ENCODE data around the gene RSPH3.
"Not testable (repeated sequence)": the region's sequence is repeated elsewhere in the genome, so short reads cannot be mapped to it uniquely, and the experiment has no call there.

Gene RSPH3

DNA sequence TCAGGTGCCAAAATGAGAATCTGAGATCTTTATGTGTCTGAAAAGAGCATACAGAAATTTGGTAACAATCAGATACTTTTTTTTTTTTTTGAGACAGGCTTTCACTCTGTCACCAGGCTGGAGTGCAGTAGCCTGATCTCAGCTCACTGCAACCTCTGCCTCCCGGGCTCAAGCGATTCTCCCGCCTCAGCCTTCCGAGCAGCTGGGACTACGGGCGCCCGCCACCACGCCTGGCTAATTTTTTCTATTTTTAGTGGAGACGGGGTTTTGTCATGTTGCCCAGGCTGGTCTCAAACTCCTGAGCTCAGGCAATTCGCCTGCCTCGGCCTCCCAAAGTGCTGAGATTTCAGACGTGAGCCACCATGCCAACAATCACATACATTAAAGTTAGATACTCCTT is 38.3 kb upstream of the RSPH3 start:
- H3K4me3 ChIP-seq (ENCODE audit: low read length); H3K4me1 ChIP-seq (ENCODE audit: control insufficient read depth, insufficient read depth, low read length); H3K27ac ChIP-seq (ENCODE audit: low read depth, low read length); H3K36me3 ChIP-seq (ENCODE audit: control insufficient read depth, insufficient read depth, low read length); H3K27me3 ChIP-seq (ENCODE audit: control insufficient read depth, insufficient read depth, low read length); H3K9ac ChIP-seq (ENCODE audit: low read length): not testable (repeated sequence)

DNA sequence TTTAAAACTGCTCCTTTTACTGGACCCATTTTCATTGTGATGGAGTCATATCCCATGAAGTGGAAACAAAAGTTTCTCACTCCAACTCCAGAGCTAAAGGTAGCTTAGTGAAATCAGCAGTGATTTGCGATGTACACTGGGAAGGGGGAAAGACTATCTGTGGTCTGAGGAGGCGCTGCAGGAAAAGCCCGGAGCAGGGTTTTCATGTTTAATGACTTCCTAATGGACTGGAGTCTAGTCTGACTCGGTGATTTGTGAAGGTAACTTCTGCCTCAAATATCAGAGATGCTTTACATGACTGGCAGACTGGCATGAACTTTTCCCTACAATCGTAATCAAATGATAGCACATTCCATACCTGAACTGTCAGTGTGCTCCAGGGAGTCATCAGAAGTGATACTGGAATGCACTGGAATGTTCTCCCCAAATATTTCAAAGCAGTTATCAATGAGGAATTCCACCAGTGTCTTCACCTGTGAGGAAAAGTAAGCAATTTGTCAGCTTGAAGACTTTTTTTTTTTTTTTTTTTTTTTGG is 37.8 kb upstream of the RSPH3 start:
- Histone ChIP-seq H3K9ac (ENCODE audit: low read length) (no peak overlapping the region), H3K36me3 (ENCODE audit: control insufficient read depth, insufficient read depth, low read length) (peaks cover 5% of the 10 kb centered on the region), H3K4me3 (ENCODE audit: low read length) (no peak overlapping the region), H3K4me1 (ENCODE audit: control insufficient read depth, insufficient read depth, low read length) (no peaks in the 10 kb centered on the region), H3K27me3 (ENCODE audit: control insufficient read depth, insufficient read depth, low read length) (no peaks in the 10 kb centered on the region), H3K27ac (ENCODE audit: low read depth, low read length) (no peak overlapping the region)

DNA sequence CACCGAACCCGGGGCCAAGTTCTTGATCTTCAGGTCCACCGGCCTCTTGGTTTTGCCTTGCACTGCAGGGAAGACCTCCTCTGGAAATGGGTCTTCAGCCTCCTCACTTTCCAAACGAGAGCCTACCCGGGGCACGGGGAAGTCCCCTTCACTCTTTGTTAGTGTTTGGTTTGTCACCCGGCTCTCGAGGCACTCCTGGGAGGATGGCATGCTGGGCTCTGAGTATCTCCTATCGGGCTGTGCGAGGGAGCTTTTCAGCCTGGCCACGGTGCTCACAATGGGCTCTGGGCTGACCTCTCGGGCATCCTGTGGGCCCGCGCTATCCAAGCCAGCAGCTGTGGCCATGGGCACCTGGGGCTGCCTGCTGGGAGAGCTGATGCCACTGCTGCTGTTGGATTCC is 36.7 kb upstream of the RSPH3 start:
- H3K9ac ChIP-seq (ENCODE audit: low read length), result no peak overlapping the region
- H3K27ac ChIP-seq (ENCODE audit: low read depth, low read length), result no peak overlapping the region
- H3K4me3 ChIP-seq (ENCODE audit: low read length), result no peak overlapping the region
- H3K27me3 ChIP-seq (ENCODE audit: control insufficient read depth, insufficient read depth, low read length), result no peaks in the 10 kb centered on the region
- H3K4me1 ChIP-seq (ENCODE audit: control insufficient read depth, insufficient read depth, low read length), result no peaks in the 10 kb centered on the region
- peaks cover 5% of the 10 kb centered on the region for H3K36me3 ChIP-seq (ENCODE audit: control insufficient read depth, insufficient read depth, low read length)

DNA sequence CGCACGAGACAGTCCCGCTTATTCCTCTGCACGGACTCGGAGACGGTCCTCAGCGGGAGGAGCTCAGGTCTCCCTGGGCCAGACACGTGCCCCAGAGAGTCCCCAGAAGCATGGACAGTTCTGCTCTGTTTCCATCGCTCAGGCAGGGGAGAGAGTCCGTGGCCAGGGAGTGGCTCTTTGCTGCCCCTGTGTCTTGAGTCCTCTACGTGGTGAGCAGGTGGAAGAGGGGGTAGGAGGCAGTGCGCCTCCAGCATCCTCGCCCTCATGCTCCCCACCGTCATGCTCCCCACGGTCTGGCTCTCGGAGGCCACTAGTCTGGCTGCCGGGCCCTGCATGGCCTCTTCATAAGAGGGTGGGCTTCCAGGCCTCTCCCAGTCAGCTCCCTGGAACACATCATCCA is 35.9 kb upstream of the RSPH3 start:
- peaks cover 5% of the 10 kb centered on the region for H3K36me3 ChIP-seq (ENCODE audit: control insufficient read depth, insufficient read depth, low read length)
- no peaks in the 10 kb centered on the region for H3K27me3 ChIP-seq (ENCODE audit: control insufficient read depth, insufficient read depth, low read length)
- H3K4me1 ChIP-seq (ENCODE audit: control insufficient read depth, insufficient read depth, low read length), result no peaks in the 10 kb centered on the region

DNA sequence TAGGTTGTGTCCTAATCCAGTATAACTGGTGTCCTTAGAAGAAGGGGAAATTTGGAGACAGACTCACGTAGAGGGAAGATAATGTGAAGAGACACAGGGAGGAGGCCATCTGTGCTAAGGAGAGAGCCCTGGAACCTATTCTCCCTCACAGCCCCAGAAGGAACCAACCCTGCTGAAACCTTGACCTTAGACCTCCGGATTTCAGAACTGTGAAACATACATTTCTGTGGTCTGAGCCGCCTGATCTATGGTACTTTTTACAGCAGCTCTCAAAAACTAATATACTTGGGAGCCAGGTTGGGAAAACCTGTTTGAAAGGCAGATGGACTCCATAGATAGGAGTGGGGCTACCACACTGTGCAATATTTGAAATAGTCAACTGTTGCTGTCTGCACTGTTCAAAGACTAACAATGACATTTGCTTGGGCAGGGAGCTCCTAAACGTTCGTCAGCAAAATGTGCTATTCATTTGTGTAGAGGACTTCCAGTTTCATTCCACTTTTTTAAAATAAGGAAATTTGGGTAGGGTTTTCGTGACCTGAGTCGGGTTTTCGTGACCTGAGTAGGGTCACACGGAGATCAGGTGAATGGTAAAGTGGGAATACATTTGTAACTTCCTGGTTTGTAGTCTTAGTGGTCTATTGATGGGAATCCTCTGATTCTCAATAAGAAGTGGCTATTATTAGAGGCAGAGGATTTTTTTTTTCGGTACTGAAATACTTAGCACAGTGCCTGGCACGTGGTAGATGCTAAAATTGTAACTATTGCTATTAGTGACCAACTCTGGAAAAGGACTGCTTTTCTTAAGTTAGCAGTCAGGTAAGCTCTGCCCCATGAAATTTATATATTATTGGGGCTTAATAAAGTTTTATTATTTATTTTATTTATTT is 33.4 kb upstream of the RSPH3 start:
- no peak overlapping the region for H3K9ac ChIP-seq (ENCODE audit: low read length)

More for the DNA sequence above, 35.9 kb upstream of the RSPH3 start:
- H3K27ac ChIP-seq (ENCODE audit: low read depth, low read length), result no peak overlapping the region
- no peak overlapping the region for H3K9ac ChIP-seq (ENCODE audit: low read length)
- H3K4me3 ChIP-seq (ENCODE audit: low read length), result no peak overlapping the region

DNA sequence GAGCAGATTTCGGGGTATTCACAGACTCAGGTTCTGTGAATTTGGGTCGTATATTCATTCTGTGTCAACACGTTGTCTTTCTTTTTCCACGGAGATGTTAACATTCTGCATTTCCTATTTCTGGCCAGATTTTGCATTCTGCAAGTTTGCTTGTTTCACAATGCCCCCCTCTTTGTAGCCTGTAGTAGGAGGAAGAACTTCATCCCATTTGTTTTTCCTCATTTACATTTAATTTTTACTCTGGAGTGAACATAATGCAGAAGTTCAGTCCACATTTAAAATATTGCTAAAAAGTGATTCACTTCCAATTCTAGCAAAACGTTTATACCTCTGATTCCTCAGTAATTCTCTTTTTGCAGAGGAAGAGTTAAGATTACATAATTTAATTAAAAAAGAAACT is 31.8 kb upstream of the RSPH3 start:
- no peak overlapping the region for H3K27ac ChIP-seq (ENCODE audit: low read depth, low read length)
- no peak overlapping the region for H3K9ac ChIP-seq (ENCODE audit: low read length)
- H3K4me3 ChIP-seq (ENCODE audit: low read length), result no peak overlapping the region
- no peaks in the 10 kb centered on the region for H3K36me3 ChIP-seq (ENCODE audit: control insufficient read depth, insufficient read depth, low read length)
- no peaks in the 10 kb centered on the region for H3K4me1 ChIP-seq (ENCODE audit: control insufficient read depth, insufficient read depth, low read length)
- H3K27me3 ChIP-seq (ENCODE audit: control insufficient read depth, insufficient read depth, low read length), result no peaks in the 10 kb centered on the region

More for the DNA sequence above, 33.4 kb upstream of the RSPH3 start:
- H3K4me1 ChIP-seq (ENCODE audit: control insufficient read depth, insufficient read depth, low read length), result no peaks in the 10 kb centered on the region
- H3K27ac ChIP-seq (ENCODE audit: low read depth, low read length), result no peak overlapping the region
- no peaks in the 10 kb centered on the region for H3K27me3 ChIP-seq (ENCODE audit: control insufficient read depth, insufficient read depth, low read length)
- peaks cover 2% of the 10 kb centered on the region for H3K36me3 ChIP-seq (ENCODE audit: control insufficient read depth, insufficient read depth, low read length)
- H3K4me3 ChIP-seq (ENCODE audit: low read length), result no peak overlapping the region

DNA sequence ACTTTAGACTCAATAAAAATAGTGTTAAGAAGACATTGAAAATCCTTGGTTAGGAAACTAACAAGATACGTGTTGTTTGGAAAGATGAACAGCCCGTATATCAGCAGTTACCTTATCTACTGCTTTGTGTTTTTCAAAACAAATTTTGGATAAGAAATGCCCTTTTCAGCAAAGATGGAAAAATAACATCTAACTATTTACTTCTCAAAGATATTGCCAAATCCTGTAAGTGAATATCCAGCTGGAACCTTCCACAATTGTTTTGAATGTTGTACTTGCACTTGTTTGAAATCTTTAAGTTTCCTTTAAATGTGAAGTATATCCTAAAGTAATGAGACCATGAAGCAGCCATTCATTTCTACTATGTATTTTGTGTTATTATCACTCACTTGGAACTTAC is 30.2 kb upstream of the RSPH3 start:
- no peak overlapping the region for H3K4me3 ChIP-seq (ENCODE audit: low read length)
- H3K36me3 ChIP-seq (ENCODE audit: control insufficient read depth, insufficient read depth, low read length), result no peaks in the 10 kb centered on the region
- H3K27ac ChIP-seq (ENCODE audit: low read depth, low read length), result no peak overlapping the region
- no peak overlapping the region for H3K9ac ChIP-seq (ENCODE audit: low read length)
- H3K4me1 ChIP-seq (ENCODE audit: control insufficient read depth, insufficient read depth, low read length), result no peaks in the 10 kb centered on the region
- no peaks in the 10 kb centered on the region for H3K27me3 ChIP-seq (ENCODE audit: control insufficient read depth, insufficient read depth, low read length)

DNA sequence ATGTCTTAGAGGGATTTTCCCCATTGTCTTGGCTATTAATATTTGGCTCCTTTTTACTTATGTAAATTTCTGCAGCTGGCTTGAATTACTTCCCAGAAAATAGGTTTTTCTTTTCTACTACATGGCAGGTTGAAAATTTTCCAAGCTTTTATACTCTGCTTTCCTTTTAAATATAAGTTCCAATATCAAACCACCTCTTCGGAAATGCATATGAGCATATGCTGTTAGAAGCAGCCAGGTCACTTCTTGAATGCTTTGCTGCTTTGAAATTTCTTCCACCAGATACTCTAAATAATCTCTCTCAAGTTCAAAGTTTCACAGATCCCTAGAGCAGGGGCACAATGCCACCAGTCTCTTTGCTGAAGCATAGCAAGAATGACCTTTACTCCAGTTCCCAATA is 25.2 kb upstream of the RSPH3 start:
- H3K27ac ChIP-seq (ENCODE audit: low read depth, low read length); H3K27me3 ChIP-seq (ENCODE audit: control insufficient read depth, insufficient read depth, low read length); H3K4me3 ChIP-seq (ENCODE audit: low read length); H3K36me3 ChIP-seq (ENCODE audit: control insufficient read depth, insufficient read depth, low read length); H3K4me1 ChIP-seq (ENCODE audit: control insufficient read depth, insufficient read depth, low read length); H3K9ac ChIP-seq (ENCODE audit: low read length): not testable (repeated sequence)

DNA sequence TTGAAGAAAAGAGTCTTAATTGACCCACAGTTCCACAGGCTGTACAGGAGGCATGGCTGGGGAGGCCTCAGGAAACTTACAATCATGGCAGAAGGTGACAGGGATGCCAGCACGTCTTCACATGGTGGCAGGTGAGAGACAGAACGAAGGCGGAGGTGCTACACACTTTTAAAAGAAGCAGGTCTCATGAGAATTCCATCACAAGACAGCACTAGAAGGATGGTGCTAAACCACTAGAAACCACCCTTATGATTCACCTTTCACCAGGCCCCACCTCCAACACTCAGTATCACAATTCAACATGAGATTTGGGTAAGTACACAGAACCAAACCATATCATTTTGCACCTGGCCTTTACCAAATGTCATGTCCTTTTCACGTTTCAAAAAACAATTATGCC is 23.9 kb upstream of the RSPH3 start:
- no peak overlapping the region for H3K27ac ChIP-seq (ENCODE audit: low read depth, low read length)
- H3K4me3 ChIP-seq (ENCODE audit: low read length), result no peak overlapping the region
- no peaks in the 10 kb centered on the region for H3K4me1 ChIP-seq (ENCODE audit: control insufficient read depth, insufficient read depth, low read length)
- H3K36me3 ChIP-seq (ENCODE audit: control insufficient read depth, insufficient read depth, low read length), result no peaks in the 10 kb centered on the region
- H3K27me3 ChIP-seq (ENCODE audit: control insufficient read depth, insufficient read depth, low read length), result no peaks in the 10 kb centered on the region
- no peak overlapping the region for H3K9ac ChIP-seq (ENCODE audit: low read length)

DNA sequence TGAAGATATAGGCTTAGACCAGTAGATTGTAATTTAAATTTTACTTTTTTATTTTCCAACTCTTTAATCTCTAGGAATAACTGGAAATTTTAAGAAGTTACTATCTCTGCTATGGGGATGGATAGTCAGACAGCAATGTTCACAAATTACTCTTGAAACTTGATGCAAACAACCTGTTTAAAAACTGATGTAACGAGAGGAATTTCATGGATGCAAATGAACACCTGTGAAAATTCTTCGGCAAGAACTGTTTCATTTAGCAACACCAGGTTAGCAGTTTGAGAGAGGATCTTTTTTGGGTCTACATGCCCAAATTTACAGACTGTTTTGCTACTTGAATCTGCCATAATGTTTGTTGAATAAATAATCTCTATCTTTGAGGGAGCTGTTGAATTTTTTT is 20.0 kb upstream of the RSPH3 start:
- no peaks in the 10 kb centered on the region for H3K36me3 ChIP-seq (ENCODE audit: control insufficient read depth, insufficient read depth, low read length)
- H3K27me3 ChIP-seq (ENCODE audit: control insufficient read depth, insufficient read depth, low read length), result no peaks in the 10 kb centered on the region
- no peak overlapping the region for H3K27ac ChIP-seq (ENCODE audit: low read depth, low read length)
- H3K4me1 ChIP-seq (ENCODE audit: control insufficient read depth, insufficient read depth, low read length), result no peaks in the 10 kb centered on the region
- H3K4me3 ChIP-seq (ENCODE audit: low read length), result no peak overlapping the region
- no peak overlapping the region for H3K9ac ChIP-seq (ENCODE audit: low read length)

DNA sequence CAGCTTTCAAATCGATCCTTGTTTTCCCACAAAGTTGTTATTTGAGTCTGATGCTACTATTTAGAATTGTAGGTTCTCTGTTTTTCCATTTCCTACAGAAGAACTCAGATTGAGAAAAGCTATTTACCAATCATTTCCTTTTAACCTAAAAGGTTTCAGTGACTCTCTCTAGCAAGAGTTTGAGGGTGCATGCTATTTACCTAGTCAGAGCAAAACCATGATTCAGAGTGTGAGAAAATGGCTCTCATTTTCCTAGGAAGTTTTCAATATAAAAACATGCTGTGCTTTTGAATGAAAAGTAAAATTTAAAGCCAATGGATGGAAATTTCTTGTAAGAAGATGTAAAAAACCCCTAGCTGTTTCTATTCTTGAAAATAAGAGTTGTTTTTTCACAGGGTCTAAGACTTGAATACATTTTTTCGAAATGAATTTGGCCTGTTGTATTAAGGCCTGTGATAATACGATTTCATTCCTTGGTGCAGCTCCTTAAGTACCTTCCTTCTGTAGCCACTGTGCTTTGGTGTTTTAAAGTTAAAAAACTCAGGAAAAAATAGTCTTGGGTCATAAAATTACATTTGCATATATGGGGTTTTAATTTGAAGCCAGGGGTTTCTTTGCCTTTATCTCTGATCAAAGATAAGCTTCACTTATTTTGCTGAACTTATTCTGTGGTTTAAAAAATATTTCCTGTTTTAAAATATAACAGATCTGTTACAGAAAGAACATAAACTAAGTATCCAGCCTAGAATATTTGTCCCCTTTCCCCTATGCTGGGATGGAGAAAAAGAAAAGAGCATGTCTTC is 18.0 kb upstream of the RSPH3 start:
- Histone ChIP-seq H3K4me3 (ENCODE audit: low read length) (no peak overlapping the region), H3K4me1 (ENCODE audit: control insufficient read depth, insufficient read depth, low read length) (no peaks in the 10 kb centered on the region), H3K27ac (ENCODE audit: low read depth, low read length) (no peak overlapping the region), H3K36me3 (ENCODE audit: control insufficient read depth, insufficient read depth, low read length) (no peaks in the 10 kb centered on the region), H3K27me3 (ENCODE audit: control insufficient read depth, insufficient read depth, low read length) (no peaks in the 10 kb centered on the region), H3K9ac (ENCODE audit: low read length) (no peak overlapping the region)

DNA sequence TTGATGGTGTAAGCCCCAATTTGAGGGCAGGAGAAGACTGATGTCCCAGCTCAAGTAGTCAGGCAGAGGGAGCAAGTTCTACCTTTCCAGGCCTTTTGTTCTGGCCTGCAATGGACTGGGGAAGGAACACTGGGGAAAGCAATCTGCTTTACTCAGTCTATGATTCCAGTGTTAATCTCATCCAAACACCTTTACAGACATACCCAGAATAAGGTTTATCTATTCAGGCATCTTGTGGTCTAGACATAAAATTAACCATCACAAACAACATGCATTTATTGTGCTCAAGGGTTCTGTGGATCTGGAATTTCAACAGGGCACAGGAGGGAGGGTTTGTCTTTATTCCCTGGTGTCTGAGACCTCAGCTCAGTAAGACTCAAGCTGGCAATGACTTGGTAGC is 14.4 kb upstream of the RSPH3 start:
- no peaks in the 10 kb centered on the region for H3K36me3 ChIP-seq (ENCODE audit: control insufficient read depth, insufficient read depth, low read length)
- no peaks in the 10 kb centered on the region for H3K27me3 ChIP-seq (ENCODE audit: control insufficient read depth, insufficient read depth, low read length)
- H3K9ac ChIP-seq (ENCODE audit: low read length), result no peak overlapping the region
- H3K27ac ChIP-seq (ENCODE audit: low read depth, low read length), result no peak overlapping the region
- H3K4me3 ChIP-seq (ENCODE audit: low read length), result no peak overlapping the region
- no peaks in the 10 kb centered on the region for H3K4me1 ChIP-seq (ENCODE audit: control insufficient read depth, insufficient read depth, low read length)
